Fibroblast of lung (primary cell): ENCODE measurements around the gene UTP14A.

Experiments used
- EZH2 ChIP-seq: IDR thresholded peaks from 2 replicates; pipeline ENCODE4 v1.5.1; 2012; ENCODE audit warnings: low read length, control low read depth, mild to moderate bottlenecking; ENCODE audit errors: missing control alignments
- TF ChIP-seq, protein P1 (sequence below), 2 donors: IDR thresholded peaks in 1 of 2; conservative IDR thresholded peaks in 1 of 2; 1 replicate in 1 of 2; 2 replicates in 1 of 2; pipeline ENCODE4 v1.5.1; 2011 to 2012; ENCODE audit warnings: low read length in 2 of 2, control low read depth in 1 of 2, inconsistent platforms in 1 of 2, low read depth in 1 of 2, mild to moderate bottlenecking in 1 of 2

- TF ChIP-seq, protein P1, sequence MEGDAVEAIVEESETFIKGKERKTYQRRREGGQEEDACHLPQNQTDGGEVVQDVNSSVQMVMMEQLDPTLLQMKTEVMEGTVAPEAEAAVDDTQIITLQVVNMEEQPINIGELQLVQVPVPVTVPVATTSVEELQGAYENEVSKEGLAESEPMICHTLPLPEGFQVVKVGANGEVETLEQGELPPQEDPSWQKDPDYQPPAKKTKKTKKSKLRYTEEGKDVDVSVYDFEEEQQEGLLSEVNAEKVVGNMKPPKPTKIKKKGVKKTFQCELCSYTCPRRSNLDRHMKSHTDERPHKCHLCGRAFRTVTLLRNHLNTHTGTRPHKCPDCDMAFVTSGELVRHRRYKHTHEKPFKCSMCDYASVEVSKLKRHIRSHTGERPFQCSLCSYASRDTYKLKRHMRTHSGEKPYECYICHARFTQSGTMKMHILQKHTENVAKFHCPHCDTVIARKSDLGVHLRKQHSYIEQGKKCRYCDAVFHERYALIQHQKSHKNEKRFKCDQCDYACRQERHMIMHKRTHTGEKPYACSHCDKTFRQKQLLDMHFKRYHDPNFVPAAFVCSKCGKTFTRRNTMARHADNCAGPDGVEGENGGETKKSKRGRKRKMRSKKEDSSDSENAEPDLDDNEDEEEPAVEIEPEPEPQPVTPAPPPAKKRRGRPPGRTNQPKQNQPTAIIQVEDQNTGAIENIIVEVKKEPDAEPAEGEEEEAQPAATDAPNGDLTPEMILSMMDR (conservative IDR thresholded peaks at IDR 0.05 in 1 of 2, IDR thresholded peaks at IDR 0.05 in 1 of 2; ENCODE audit: low read depth in 1 of 2, low read length in 2 of 2), result no peak
- TF ChIP-seq EZH2, result no peak
Observed at GRCh38 chrX:129908636-129909035, 2.7 kb downstream of the UTP14A start.
